ENCODE measurements around the gene ALPK3.

- TF ChIP-seq CTCF (IDR thresholded peaks at IDR 0.05; ENCODE audit: low read depth, low read length, poor library complexity, severe bottlenecking) = no peak
- no peak for TF ChIP-seq EZH2phosphoT487 (IDR thresholded peaks at IDR 0.05; ENCODE audit: borderline replicate concordance, low read length)
These were observed 23.0 kb upstream of the ALPK3 start for GRCh38 chr15:84794162-84794547.
